Hepatocyte (in vitro differentiated cells): ENCODE measurements around the gene APOL5.

Experiments
- EZH2 ChIP-seq: fragments of 200-600 bp; sonication (generic); IDR thresholded peaks from 2 replicates; pipeline ENCODE4 v1.6.1; 2016; ENCODE audit warnings: antibody characterized with exemption, mild to moderate bottlenecking, borderline replicate concordance
- TF ChIP-seq, protein P1 (sequence below): fragments of 200-600 bp; sonication (generic); IDR thresholded peaks from 2 replicates; pipeline ENCODE4 v1.5.1; 2016; ENCODE audit warnings: antibody characterized with exemption, mild to moderate bottlenecking; ENCODE audit not compliant: poor library complexity

DNA sequence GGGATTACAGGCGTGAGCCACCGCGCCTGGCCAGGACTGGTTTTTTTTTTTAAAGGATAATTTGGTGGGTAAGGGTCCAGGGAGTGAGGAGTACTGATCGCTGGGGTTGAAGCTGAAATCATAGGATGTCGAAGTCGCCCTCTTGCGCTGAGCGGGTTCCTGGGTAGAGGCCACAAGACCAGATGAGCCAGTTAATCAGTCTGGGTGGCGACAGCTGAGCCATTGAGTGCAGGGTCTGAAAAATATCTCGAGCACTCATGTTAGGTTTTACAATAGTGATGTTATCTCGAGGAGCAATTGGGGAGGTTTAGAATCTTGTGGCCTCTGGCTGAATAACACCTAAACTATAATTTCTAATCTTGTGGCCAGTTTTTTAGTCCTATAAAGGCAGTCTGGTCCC lies 7.8 kb downstream of the APOL5 start:
- TF ChIP-seq, protein P1, sequence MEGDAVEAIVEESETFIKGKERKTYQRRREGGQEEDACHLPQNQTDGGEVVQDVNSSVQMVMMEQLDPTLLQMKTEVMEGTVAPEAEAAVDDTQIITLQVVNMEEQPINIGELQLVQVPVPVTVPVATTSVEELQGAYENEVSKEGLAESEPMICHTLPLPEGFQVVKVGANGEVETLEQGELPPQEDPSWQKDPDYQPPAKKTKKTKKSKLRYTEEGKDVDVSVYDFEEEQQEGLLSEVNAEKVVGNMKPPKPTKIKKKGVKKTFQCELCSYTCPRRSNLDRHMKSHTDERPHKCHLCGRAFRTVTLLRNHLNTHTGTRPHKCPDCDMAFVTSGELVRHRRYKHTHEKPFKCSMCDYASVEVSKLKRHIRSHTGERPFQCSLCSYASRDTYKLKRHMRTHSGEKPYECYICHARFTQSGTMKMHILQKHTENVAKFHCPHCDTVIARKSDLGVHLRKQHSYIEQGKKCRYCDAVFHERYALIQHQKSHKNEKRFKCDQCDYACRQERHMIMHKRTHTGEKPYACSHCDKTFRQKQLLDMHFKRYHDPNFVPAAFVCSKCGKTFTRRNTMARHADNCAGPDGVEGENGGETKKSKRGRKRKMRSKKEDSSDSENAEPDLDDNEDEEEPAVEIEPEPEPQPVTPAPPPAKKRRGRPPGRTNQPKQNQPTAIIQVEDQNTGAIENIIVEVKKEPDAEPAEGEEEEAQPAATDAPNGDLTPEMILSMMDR, result no peak
- TF ChIP-seq EZH2, result no peak
